ENCODE results near the gene UBALD1.

Gene UBALD1

DNA sequence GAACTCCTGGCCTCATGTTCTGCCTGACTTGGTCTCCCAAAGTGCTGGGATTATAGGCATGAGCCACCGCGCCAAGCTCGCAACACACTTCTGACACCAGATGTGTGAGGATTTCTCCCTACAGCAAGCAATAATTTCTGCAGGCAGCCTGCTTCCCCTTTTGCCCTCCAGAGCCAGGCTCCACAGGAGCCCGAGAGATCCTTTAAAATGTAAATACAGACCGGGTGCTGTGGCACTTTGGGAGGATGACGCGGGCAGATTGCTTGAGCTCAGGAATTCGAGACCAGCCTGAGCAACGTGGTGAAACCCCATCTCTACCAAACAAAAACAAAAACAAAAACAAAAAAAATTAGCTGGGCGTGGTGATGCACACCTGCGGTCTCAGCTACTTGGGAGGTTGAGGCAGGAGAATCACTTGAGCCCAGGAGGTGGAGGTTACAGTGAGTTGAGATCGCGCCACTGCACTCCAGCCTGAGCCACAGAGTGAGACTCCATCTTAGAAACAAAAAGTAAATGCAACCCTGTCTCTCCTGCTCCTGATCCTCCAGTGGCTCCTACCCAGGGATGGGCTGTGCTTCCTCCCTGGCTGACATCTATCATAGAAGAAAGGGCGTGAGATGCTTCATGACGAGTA, 43.9 kb downstream of the UBALD1 start:
- peak overlapping the region; percentile 30 for H3K4me3 ChIP-seq (ENCODE audit: low read length)
- peaks cover 27% of the 10 kb centered on the region for H3K4me1 ChIP-seq (ENCODE audit: insufficient read depth, low read length)
- H3K27me3 ChIP-seq (ENCODE audit: insufficient read depth, low read length): no peaks in the 10 kb centered on the region
- H3K36me3 ChIP-seq (ENCODE audit: insufficient read depth, low read length): no peaks in the 10 kb centered on the region
- peak overlapping the region; percentile 90 for H3K27ac ChIP-seq (ENCODE audit: low read depth, low read length)
- WGBS: 23% methylated on average over 15 of the region's 15 CpGs
- H3K9me3 ChIP-seq (ENCODE audit: insufficient read depth, low read depth, low read length): no peaks in the 10 kb centered on the region
- peak overlapping the region; percentile 49 for H3K9ac ChIP-seq (ENCODE audit: low read depth, low read length)

DNA sequence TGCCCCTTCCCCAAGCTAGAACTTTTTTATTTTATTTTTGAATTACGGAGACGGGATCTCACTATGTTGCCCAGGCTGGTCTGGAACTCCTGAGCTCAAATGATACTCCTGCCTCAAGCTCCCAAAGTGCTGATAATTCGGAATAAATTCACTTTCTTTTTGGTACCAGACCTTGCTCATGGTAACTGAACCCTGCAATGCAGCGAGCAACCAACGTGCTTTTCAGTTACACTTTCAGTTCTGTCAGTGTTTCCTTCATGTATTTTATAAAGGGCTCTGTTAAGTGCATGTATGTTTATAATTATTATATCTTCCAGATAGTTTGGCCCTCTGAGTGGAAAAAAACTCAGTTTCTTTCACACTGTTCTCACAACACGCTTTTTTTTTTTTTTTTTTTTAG, 44.6 kb downstream of the UBALD1 start:
- Histone ChIP-seq H3K27ac (ENCODE audit: low read depth, low read length) (peak overlapping the region; percentile 90; the same call in 1 of the 2 replicates), H3K4me1 (ENCODE audit: insufficient read depth, low read length) (peaks cover 27% of the 10 kb centered on the region), H3K27me3 (ENCODE audit: insufficient read depth, low read length) (no peaks in the 10 kb centered on the region), H3K4me3 (ENCODE audit: low read length) (no peak overlapping the region), H3K9ac (ENCODE audit: low read depth, low read length) (peak overlapping the region; percentile 46; the same call in 1 of the 2 replicates), H3K9me3 (ENCODE audit: insufficient read depth, low read depth, low read length) (no peaks in the 10 kb centered on the region), H3K36me3 (ENCODE audit: insufficient read depth, low read length) (no peaks in the 10 kb centered on the region)
- 81% methylated on average over 6 of the region's 6 CpGs for WGBS

DNA sequence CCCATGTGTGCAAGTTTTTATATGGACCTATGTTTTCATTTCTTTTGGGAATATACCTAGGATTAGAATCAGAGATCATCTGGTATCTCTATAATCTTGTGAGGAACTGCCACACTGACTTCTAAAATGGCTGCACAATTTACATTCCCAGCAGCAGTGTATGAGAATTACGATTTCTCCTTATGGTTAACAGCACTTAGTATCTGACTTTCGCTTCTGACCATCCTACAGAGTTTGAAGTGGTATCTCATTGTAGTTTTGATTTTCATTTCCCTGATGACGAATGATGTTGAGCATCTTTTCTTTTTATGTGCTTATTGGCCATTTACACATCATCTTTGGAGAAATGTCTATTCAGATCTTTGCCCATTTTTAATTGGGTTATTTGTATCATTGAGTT, 48.5 kb downstream of the UBALD1 start:
- H3K4me3 ChIP-seq (ENCODE audit: low read length): no peak overlapping the region
- no peaks in the 10 kb centered on the region for H3K9me3 ChIP-seq (ENCODE audit: insufficient read depth, low read depth, low read length)
- H3K27me3 ChIP-seq (ENCODE audit: insufficient read depth, low read length): no peaks in the 10 kb centered on the region
- no peaks in the 10 kb centered on the region for H3K36me3 ChIP-seq (ENCODE audit: insufficient read depth, low read length)
- no peak overlapping the region for H3K27ac ChIP-seq (ENCODE audit: low read depth, low read length)
- 89% methylated on average over 3 of the region's 3 CpGs for WGBS
- H3K4me1 ChIP-seq (ENCODE audit: insufficient read depth, low read length): peaks cover 27% of the 10 kb centered on the region
- no peak overlapping the region for H3K9ac ChIP-seq (ENCODE audit: low read depth, low read length)

DNA sequence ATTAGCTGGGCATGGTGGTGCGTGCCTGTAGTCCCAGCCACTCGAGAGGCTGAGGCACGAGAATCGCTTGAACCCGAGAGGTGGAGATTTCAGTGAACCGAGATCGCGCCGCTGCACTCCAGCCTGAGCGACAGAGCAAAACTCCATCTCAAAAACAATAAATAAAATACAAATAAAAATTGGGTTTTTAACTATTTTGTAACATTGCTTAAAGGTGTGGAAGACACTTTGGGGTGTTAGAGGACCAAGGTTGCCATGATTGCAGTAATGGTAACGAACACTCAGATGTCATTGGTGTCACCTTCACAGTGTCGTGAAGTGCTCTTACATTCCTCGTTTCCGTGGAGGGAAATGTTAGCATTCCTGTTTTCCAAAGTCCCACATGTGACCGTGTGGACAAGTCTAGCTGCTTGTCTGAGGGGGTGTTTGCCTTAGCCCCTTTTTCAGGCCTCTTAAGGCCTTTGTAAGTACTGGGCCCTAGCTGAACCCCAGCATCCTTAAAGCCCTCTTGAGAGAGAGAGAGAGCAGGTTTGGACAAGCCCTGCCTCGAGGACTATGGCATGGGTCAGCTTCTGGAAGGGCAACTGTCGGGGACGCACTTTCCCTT, 49.9 kb downstream of the UBALD1 start:
- Histone ChIP-seq H3K36me3 (ENCODE audit: insufficient read depth, low read length) (no peaks in the 10 kb centered on the region), H3K9ac (ENCODE audit: low read depth, low read length) (no peak overlapping the region), H3K4me3 (ENCODE audit: low read length) (no peak overlapping the region), H3K27ac (ENCODE audit: low read depth, low read length) (no peak overlapping the region), H3K4me1 (ENCODE audit: insufficient read depth, low read length) (peaks cover 15% of the 10 kb centered on the region), H3K27me3 (ENCODE audit: insufficient read depth, low read length) (no peaks in the 10 kb centered on the region), H3K9me3 (ENCODE audit: insufficient read depth, low read depth, low read length) (no peaks in the 10 kb centered on the region)
- WGBS: 90% methylated on average over 17 of the region's 18 CpGs

DNA sequence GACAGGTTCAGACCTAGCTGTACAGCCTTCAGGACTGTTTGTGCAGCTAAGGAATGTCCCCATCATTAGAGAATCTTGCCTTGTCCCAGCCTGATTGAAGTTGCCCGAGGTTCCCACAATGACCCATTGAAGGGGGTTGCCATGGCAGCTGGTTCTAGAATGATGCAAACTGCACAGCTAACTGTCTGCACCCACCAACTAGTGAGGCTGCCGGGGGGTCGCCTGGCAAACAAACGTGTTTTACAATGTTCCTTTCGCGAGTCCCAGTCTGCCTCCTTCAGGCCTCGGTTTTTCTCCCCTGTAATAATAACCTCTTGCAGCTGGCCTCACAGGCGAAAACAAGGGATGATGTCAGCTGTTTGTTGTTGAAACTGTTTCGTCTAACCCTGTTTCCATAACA, 53.1 kb downstream of the UBALD1 start:
- H3K4me3 ChIP-seq (ENCODE audit: low read length): no peak overlapping the region
- no peaks in the 10 kb centered on the region for H3K36me3 ChIP-seq (ENCODE audit: insufficient read depth, low read length)
- no peaks in the 10 kb centered on the region for H3K27me3 ChIP-seq (ENCODE audit: insufficient read depth, low read length)
- 86% methylated on average over 9 of the region's 9 CpGs for whole genome bisulfite sequencing
- 0 out of 2 replicates have a peak, but pooled peaks cover 4% of the 10 kb centered on the region for H3K4me1 ChIP-seq (ENCODE audit: insufficient read depth, low read length)
- H3K9me3 ChIP-seq (ENCODE audit: insufficient read depth, low read depth, low read length): no peaks in the 10 kb centered on the region
- H3K27ac ChIP-seq (ENCODE audit: low read depth, low read length): no peak overlapping the region
- H3K9ac ChIP-seq (ENCODE audit: low read depth, low read length): no peak overlapping the region

Data from HUES64 (cell line).